Sigmoid colon (tissue), 7 donors: ENCODE results near the gene ST6GALNAC3. TPM values are rescaled to one million over a fixed set of nuclear protein-coding genes. Genes with fewer than 3 reads are reported as not detected.

Source experiments
- DNase-seq: peaks from one replicate; pipeline ENCODE4 v3.0.0-alpha.2; 2019
- H3K27ac ChIP-seq, 4 donors: fragments of 200-600 bp; sonication (generic); one replicate each; pipeline ENCODE4 v1.5.1; 2016 to 2019; ENCODE audit warnings: mild to moderate bottlenecking in 1 of 4
- H3K27me3 ChIP-seq, 3 donors: fragments of 200-600 bp; sonication (generic); one replicate each; pipeline ENCODE4 v1.5.1; 2019; ENCODE audit warnings: mild to moderate bottlenecking in 1 of 3
- H3K36me3 ChIP-seq, 4 donors: fragments of 200-600 bp; sonication (generic); one replicate each; pipeline ENCODE4 v1.5.1; 2016 to 2019
- H3K4me1 ChIP-seq, 4 donors: fragments of 200-600 bp; sonication (generic); one replicate each; pipeline ENCODE4 v1.5.1; 2017 to 2019
- H3K4me3 ChIP-seq, 4 donors: fragments of 200-600 bp; sonication (generic); one replicate each; pipeline ENCODE4 v1.5.1; 2017 to 2019; ENCODE audit warnings: mild to moderate bottlenecking in 2 of 4, moderate library complexity in 1 of 4
- H3K9me3 ChIP-seq, 4 donors: fragments of 200-600 bp in 3 of 4; sonication (generic) in 3 of 4; one replicate each; pipeline versions ENCODE4 v1.5.1 to v1.6.1; 2013 to 2019
- EP300 ChIP-seq, 4 donors: sonication (generic); formaldehyde crosslinking; IDR thresholded peaks; one replicate each; pipeline ENCODE4 v1.6.1; 2017; ENCODE audit warnings: antibody characterized with exemption in 4 of 4
- POLR2A ChIP-seq, 2 donors: fragments of 450-650 bp; IDR thresholded peaks; one replicate each; pipeline ENCODE4 v1.6.1; 2016; ENCODE audit warnings: antibody characterized with exemption in 2 of 2, mild to moderate bottlenecking in 2 of 2, moderate library complexity in 2 of 2
- POLR2AphosphoS5 ChIP-seq, 4 donors: sonication (generic); formaldehyde crosslinking; IDR thresholded peaks; one replicate each; pipeline ENCODE4 v1.6.1; 2017; ENCODE audit warnings: antibody characterized with exemption in 4 of 4
- WGBS, 2 donors: extraction: QIAGEN DNeasy Blood & Tissue Kit; methylation state at CpG; one replicate each; pipeline ENCODE4 v1.1.7; 2013; 5-methylcytosine and 5-hydroxymethylcytosine counted together
- intact Hi-C: fragments of 100-400 bp; cut with DNase I; formaldehyde crosslinking; loops from one replicate; pipeline ENCODE4 v1.15.1; 2023
- polyA plus RNA-seq, 3 donors: library from polyadenylated mRNA; stranded (reverse); fragments of 200-250 nt; gene quantifications; one replicate each; pipeline ENCODE4 v1.2.3, GENCODE V29; 2013
- total RNA-seq, 4 donors: library from RNA; depleted of rRNA; stranded (reverse); fragments of >200 nt; gene quantifications; one replicate each; pipeline ENCODE4 v1.1.0, GENCODE V29; 2016
- TF ChIP-seq, protein P1 (sequence below), 4 experiments: fragments of 450-650 bp in 3 of 4; fragments of 200-600 bp in 1 of 4; IDR thresholded peaks; one replicate each; pipeline ENCODE4 v1.5.1; 2016 to 2019; ENCODE audit warnings: antibody characterized with exemption in 4 of 4, mild to moderate bottlenecking in 3 of 4, moderate library complexity in 2 of 4
- donor health status: healthy with polysubstance abuse.
- donor health status: Bipolar disorder and iron deficiency.
- donor health status: healthy.

ST6GALNAC3 gene
- total and polyA plus RNA-seq, 7 donors = 1.6 to 7.5 (median 2.5) TPM

DNA sequence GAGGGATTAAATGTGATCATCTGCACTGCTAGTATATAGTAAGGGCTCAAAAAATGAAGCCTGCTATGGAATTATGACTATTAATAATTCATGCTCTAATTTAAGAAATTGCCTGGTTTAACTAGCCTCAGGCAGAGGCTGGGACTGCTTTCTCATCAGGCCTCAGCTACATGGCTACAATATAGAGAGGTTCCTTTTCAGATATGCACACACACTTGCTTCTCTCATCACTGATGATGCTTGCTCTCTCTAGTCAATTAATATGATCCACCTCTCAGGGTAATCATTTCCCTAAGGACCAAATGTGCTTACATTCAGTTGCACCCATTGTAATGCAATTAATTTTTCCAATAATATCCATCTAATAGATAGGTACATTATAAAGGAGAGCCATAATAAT, 467.8 kb downstream of the ST6GALNAC3 start:
- Histone ChIP-seq H3K4me1 (no peaks in the 10 kb centered on the region), H3K27ac (no peak overlapping the region), H3K4me3 (no peak overlapping the region), H3K9me3 (no peaks in the 10 kb centered on the region), H3K27me3 (no peaks in the 10 kb centered on the region), H3K36me3 (no peaks in the 10 kb centered on the region)
- TF ChIP-seq, protein P1, sequence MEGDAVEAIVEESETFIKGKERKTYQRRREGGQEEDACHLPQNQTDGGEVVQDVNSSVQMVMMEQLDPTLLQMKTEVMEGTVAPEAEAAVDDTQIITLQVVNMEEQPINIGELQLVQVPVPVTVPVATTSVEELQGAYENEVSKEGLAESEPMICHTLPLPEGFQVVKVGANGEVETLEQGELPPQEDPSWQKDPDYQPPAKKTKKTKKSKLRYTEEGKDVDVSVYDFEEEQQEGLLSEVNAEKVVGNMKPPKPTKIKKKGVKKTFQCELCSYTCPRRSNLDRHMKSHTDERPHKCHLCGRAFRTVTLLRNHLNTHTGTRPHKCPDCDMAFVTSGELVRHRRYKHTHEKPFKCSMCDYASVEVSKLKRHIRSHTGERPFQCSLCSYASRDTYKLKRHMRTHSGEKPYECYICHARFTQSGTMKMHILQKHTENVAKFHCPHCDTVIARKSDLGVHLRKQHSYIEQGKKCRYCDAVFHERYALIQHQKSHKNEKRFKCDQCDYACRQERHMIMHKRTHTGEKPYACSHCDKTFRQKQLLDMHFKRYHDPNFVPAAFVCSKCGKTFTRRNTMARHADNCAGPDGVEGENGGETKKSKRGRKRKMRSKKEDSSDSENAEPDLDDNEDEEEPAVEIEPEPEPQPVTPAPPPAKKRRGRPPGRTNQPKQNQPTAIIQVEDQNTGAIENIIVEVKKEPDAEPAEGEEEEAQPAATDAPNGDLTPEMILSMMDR (IDR thresholded peaks at IDR 0.05) = no peak
- TF ChIP-seq POLR2A (IDR thresholded peaks at IDR 0.05) = no peak
- TF ChIP-seq POLR2AphosphoS5 (IDR thresholded peaks at IDR 0.05) = no peak
- TF ChIP-seq EP300 (IDR thresholded peaks at IDR 0.05) = no peak
- DNase-seq = no peak
- intact Hi-C loops = no loop called here

DNA sequence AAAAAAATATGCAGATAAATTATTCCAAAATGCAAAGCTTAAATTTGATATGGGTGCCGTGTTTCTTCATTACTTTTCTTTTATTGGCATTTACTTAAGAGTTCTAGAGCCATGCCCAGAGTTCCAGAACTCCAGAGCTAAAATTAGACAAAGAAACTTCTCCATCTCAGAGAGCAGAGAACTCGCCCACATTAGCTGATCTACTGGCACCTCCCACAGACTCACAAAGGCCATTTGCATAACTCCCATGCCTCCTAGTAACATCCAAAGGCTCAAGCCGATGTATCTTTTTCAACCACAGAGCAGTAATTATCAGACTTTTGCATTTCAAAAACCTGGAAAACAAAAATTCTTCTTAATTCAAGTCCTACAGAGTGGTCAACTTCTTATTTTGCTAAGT, 468.9 kb downstream of the ST6GALNAC3 start:
- Histone ChIP-seq H3K4me1 (no peaks in the 10 kb centered on the region), H3K4me3 (no peak overlapping the region), H3K27ac (no peak overlapping the region), H3K9me3 (no peaks in the 10 kb centered on the region), H3K27me3 (no peaks in the 10 kb centered on the region), H3K36me3 (no peaks in the 10 kb centered on the region)
- TF ChIP-seq, protein P1 (IDR thresholded peaks at IDR 0.05) = no peak
- TF ChIP-seq POLR2A (IDR thresholded peaks at IDR 0.05) (no peak), EP300 (IDR thresholded peaks at IDR 0.05) (no peak), POLR2AphosphoS5 (IDR thresholded peaks at IDR 0.05) (no peak)
- intact Hi-C loops = no loop called here
- WGBS, 2 donors = 83 to 92% methylated on average over 3 of the region's 3 CpGs
- no peak for DNase-seq

- DNase-seq = no peak
- Histone ChIP-seq H3K4me1 (no peaks in the 10 kb centered on the region), H3K4me3 (no peak overlapping the region), H3K27ac (no peak overlapping the region), H3K27me3 (no peaks in the 10 kb centered on the region), H3K36me3 (no peaks in the 10 kb centered on the region), H3K9me3 (no peaks in the 10 kb centered on the region)
- intact Hi-C loops = no loop called here
- TF ChIP-seq POLR2AphosphoS5 (IDR thresholded peaks at IDR 0.05) (no peak), POLR2A (IDR thresholded peaks at IDR 0.05) (no peak), EP300 (IDR thresholded peaks at IDR 0.05) (no peak)
- TF ChIP-seq, protein P1 (IDR thresholded peaks at IDR 0.05) = no peak
- 35 to 68% methylated on average over 3 of the region's 3 CpGs for WGBS, 2 donors
These were observed 471.9 kb downstream of the ST6GALNAC3 start for GRCh38 chr1:76546354-76546933.

DNA sequence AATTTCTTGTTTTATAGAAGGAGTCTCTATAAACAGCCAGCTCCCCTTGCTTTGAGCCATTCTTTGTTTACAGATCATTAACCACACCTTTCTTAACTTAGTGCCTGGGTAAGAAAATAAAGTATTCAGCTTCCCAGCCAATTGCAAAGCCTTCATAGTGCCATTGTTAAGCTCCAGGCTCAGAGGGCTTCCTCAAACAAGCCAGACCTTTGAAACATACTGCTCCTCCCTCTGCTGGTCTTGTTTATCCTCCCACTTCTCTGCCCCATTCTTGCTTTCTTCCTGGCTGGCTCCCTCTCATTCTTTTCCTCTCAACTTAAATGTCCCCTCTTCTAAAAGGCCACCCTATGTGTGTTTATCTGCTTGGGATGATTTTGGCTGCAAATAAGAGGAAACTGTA, 473.4 kb downstream of the ST6GALNAC3 start:
- Histone ChIP-seq H3K27me3 (no peaks in the 10 kb centered on the region), H3K4me1 (no peaks in the 10 kb centered on the region), H3K4me3 (no peak overlapping the region), H3K36me3 (no peaks in the 10 kb centered on the region), H3K9me3 (no peaks in the 10 kb centered on the region), H3K27ac (no peak overlapping the region)
- no peak for DNase-seq
- TF ChIP-seq POLR2A (IDR thresholded peaks at IDR 0.05) (no peak), POLR2AphosphoS5 (IDR thresholded peaks at IDR 0.05) (no peak), EP300 (IDR thresholded peaks at IDR 0.05) (no peak)
- TF ChIP-seq, protein P1 (IDR thresholded peaks at IDR 0.05) = no peak
- intact Hi-C loops = no loop called here

DNA sequence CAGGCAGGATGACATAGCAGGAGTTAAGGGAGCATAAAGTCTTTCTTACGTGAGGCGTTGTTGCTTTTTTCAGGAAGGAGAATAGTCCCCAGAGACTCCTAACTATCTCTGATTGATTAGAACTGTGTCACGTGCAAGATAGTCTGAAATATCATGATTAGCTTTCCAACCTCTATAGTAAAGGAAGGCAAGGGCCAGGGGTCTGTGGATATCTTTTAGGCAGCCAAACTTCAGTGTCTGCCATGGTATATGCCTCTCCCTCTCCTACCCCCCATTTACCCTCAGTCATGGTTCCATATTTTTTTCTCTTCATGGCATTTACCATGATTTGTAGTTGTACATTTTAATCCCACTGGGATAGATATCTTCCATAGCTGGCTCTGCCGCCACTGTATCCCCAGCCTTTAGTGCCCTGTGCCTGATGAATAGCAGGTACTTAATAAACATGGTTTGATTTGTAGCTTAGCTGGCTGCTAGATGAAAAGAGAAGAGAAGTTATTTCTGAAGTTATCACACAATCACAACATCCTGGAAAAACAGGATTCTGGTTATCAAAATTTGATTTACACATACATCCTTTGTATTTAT, 474.1 kb downstream of the ST6GALNAC3 start:
- WGBS, 2 donors = 91 to 94% methylated on average over 4 of the region's 4 CpGs
- TF ChIP-seq POLR2A (IDR thresholded peaks at IDR 0.05) = no peak
- TF ChIP-seq EP300 (IDR thresholded peaks at IDR 0.05) = no peak
- TF ChIP-seq, protein P1 (IDR thresholded peaks at IDR 0.05) = no peak
- no peak for TF ChIP-seq POLR2AphosphoS5 (IDR thresholded peaks at IDR 0.05)
- DNase-seq = no peak
- Histone ChIP-seq H3K4me1 (no peaks in the 10 kb centered on the region), H3K27ac (no peak overlapping the region), H3K4me3 (no peak overlapping the region), H3K9me3 (no peaks in the 10 kb centered on the region), H3K27me3 (no peaks in the 10 kb centered on the region), H3K36me3 (no peaks in the 10 kb centered on the region)
- intact Hi-C loops = no loop called here
